A549 (cell line): Measurements from ENCODE around the gene COL2A1. TPM values are rescaled to one million over a fixed set of nuclear protein-coding genes. Genes with fewer than 3 reads are reported as not detected.

Experiments
- ATAC-seq, 2 experiments: fragments of 200-7000 bp in 1 of 2; fragments of >200 bp in 1 of 2; cut with Nextera tagmentation in 1 of 2; cut with Tn5 transposase in 1 of 2; 3 replicates each; pipeline versions ENCODE4 v1.8.0 to v1.9.1; 2018 to 2020; ENCODE audit warnings: mild to moderate bottlenecking in 1 of 2, moderate library complexity in 1 of 2
- CTCF ChIA-PET: fragments of 300-600 bp; sonication (Branson Sonifier 250); formaldehyde crosslinking; extraction: SDS; loops from one replicate; lab custom pipeline; 2021; ENCODE audit warnings: antibody characterized with exemption, inconsistent platforms; lab: Yijun Ruan, JAX
- POLR2A ChIA-PET: fragments of 350-600 bp; formaldehyde crosslinking; extraction: SDS; loops from one replicate; lab custom pipeline; 2021; ENCODE audit warnings: antibody characterized with exemption, inconsistent platforms; lab: Yijun Ruan, JAX
- DNase-seq, 2 experiments: peaks; one replicate each; pipeline versions ENCODE4 v3.0.0 to v3.0.0-alpha.2; 2011 to 2016; ENCODE audit warnings: low read depth in 1 of 2, low spot score in 1 of 2
- FAIRE-seq: peaks from 2 replicates; lab custom pipeline; 2011; peaks lifted over from hg19 to GRCh38; lab: Jason Lieb, UNC
- H3K27ac ChIP-seq, 2 experiments: fragments of >200 bp; sonication (Bioruptor Twin); formaldehyde crosslinking; 3 replicates each; pipeline ENCODE4 v1.5.1; 2016 to 2017
- H3K4me1 ChIP-seq: fragments of >200 bp; sonication (Bioruptor Twin); formaldehyde crosslinking; 3 replicates; pipeline ENCODE4 v1.6.1; 2016
- H3K4me2 ChIP-seq: fragments of >200 bp; sonication (Bioruptor Twin); formaldehyde crosslinking; 3 replicates; pipeline ENCODE4 v1.6.1; 2016
- H3K4me3 ChIP-seq: fragments of >200 bp; sonication (Bioruptor Twin); formaldehyde crosslinking; 3 replicates; pipeline ENCODE4 v1.5.1; 2016
- H3K9me3 ChIP-seq: fragments of >200 bp; sonication (Bioruptor Twin); formaldehyde crosslinking; 3 replicates; pipeline ENCODE4 v1.6.1; 2016
- BHLHE40 ChIP-seq: IDR thresholded peaks from 2 replicates; pipeline ENCODE4 v1.6.1; 2012; ENCODE audit warnings: low read depth, low read length, inconsistent platforms
- CBX2 ChIP-seq: fragments of 200-600 bp; sonication (generic); IDR thresholded peaks from 2 replicates; pipeline ENCODE4 v1.6.1; 2016; ENCODE audit warnings: low read depth, mild to moderate bottlenecking, borderline replicate concordance
- CHD2 ChIP-seq: fragments of 150-350 bp; IDR thresholded peaks from 2 replicates; pipeline ENCODE4 v1.6.1; 2014; ENCODE audit warnings: low read length; ENCODE audit not compliant: partially characterized antibody
- CHD4 ChIP-seq: fragments of 200-600 bp; sonication (generic); IDR thresholded peaks from 2 replicates; pipeline ENCODE4 v1.6.1; 2016; ENCODE audit warnings: antibody characterized with exemption, mild to moderate bottlenecking, borderline replicate concordance
- EHF ChIP-seq: fragments of 250-450 bp; sonication (Bioruptor Pico); IDR thresholded peaks from 2 replicates; pipeline ENCODE4 v1.5.0; 2020; ENCODE audit warnings: mild to moderate bottlenecking
- EHMT2 ChIP-seq: fragments of 200-600 bp; sonication (generic); IDR thresholded peaks from 2 replicates; pipeline ENCODE4 v1.6.1; 2016; ENCODE audit warnings: antibody characterized with exemption, low read depth, mild to moderate bottlenecking, moderate library complexity
- EP300 ChIP-seq, 2 experiments: fragments of >200 bp; sonication (Bioruptor Twin); formaldehyde crosslinking; IDR thresholded peaks; 2 replicates in 1 of 2; 3 replicates in 1 of 2; pipeline ENCODE4 v1.6.1; 2016 to 2017
- ESRRA ChIP-seq: fragments of 150-350 bp; IDR thresholded peaks from 2 replicates; pipeline ENCODE4 v1.6.1; 2014; ENCODE audit warnings: mild to moderate bottlenecking, low read length, borderline replicate concordance
- GATA3 ChIP-seq: IDR thresholded peaks from 2 replicates; pipeline ENCODE4 v1.6.1; 2012; ENCODE audit warnings: borderline replicate concordance
- KDM1A ChIP-seq: fragments of 200-600 bp; sonication (generic); IDR thresholded peaks from 2 replicates; pipeline ENCODE4 v1.6.1; 2016; ENCODE audit warnings: low read depth, mild to moderate bottlenecking
- KDM5A ChIP-seq: fragments of 200-600 bp; sonication (generic); IDR thresholded peaks from 2 replicates; pipeline ENCODE4 v1.6.1; 2016; ENCODE audit warnings: antibody characterized with exemption, mild to moderate bottlenecking
- MAZ ChIP-seq: fragments of 150-350 bp; IDR thresholded peaks from 2 replicates; pipeline ENCODE4 v1.6.1; 2014; ENCODE audit warnings: antibody characterized with exemption, low read depth, low read length, borderline replicate concordance
- NR3C1 ChIP-seq: fragments of >200 bp; sonication (Bioruptor Twin); formaldehyde crosslinking; IDR thresholded peaks from 3 replicates; pipeline ENCODE4 v1.6.1; 2017
- RAD21 ChIP-seq, 2 experiments: fragments of >200 bp in 1 of 2; sonication (Bioruptor Twin) in 1 of 2; formaldehyde crosslinking in 1 of 2; IDR thresholded peaks in 1 of 2; conservative IDR thresholded peaks in 1 of 2; 2 replicates in 1 of 2; 3 replicates in 1 of 2; pipeline ENCODE4 v1.6.1; 2012 to 2018; ENCODE audit warnings: inconsistent platforms in 1 of 2
- RCOR1 ChIP-seq: fragments of 150-350 bp; IDR thresholded peaks from 2 replicates; pipeline ENCODE4 v1.6.1; 2014; ENCODE audit warnings: antibody characterized with exemption, low read length, low read depth
- RFX5 ChIP-seq: fragments of 450-650 bp; IDR thresholded peaks from 2 replicates; pipeline ENCODE4 v1.7.1; 2014; ENCODE audit warnings: antibody characterized with exemption, mild to moderate bottlenecking, moderate library complexity
- SREBF2 ChIP-seq: fragments of 450-650 bp; IDR thresholded peaks from 2 replicates; pipeline ENCODE4 v1.6.1; 2014; ENCODE audit warnings: mild to moderate bottlenecking, moderate library complexity
- ZFP36 ChIP-seq: fragments of 450-650 bp; IDR thresholded peaks from 2 replicates; pipeline ENCODE4 v1.6.1; 2014; ENCODE audit warnings: borderline replicate concordance; ENCODE audit not compliant: partially characterized antibody
- WGBS: methylation state at CpG from one replicate; pipeline ENCODE4 v1.1.6; 2017; ENCODE audit errors: missing lambda C conversion rate; 5-methylcytosine and 5-hydroxymethylcytosine counted together
- polyA plus RNA-seq, 4 experiments: library from polyadenylated mRNA; depleted of rRNA in 3 of 4; stranded (reverse); fragments of >200 nt; fragmentation: RNase III in 1 of 4; extraction: RNeasy Plus Mini Kit Qiagen cat#74134 plus additional on column Dnase treatment in 1 of 4; gene quantifications; 2 replicates in 3 of 4; 3 replicates in 1 of 4; pipeline ENCODE4 v1.2.3, GENCODE V29; 2011 to 2017
- TF ChIP-seq, protein P1 (sequence below): fragments of 450-650 bp; IDR thresholded peaks from 2 replicates; pipeline ENCODE4 v1.6.1; 2014; ENCODE audit warnings: antibody characterized with exemption
- TF ChIP-seq, protein P2 (sequence below): IDR thresholded peaks from 2 replicates; pipeline ENCODE4 v1.6.1; 2012; ENCODE audit warnings: low read depth, borderline replicate concordance
- TF ChIP-seq, protein P3 (sequence below): fragments of >200 bp; sonication (Bioruptor Twin); formaldehyde crosslinking; IDR thresholded peaks from 3 replicates; pipeline ENCODE4 v1.6.1; 2016
- TF ChIP-seq, protein P4 (sequence below): fragments of 150-350 bp; IDR thresholded peaks from 2 replicates; pipeline ENCODE4 v1.6.1; 2014; ENCODE audit warnings: low read depth, mild to moderate bottlenecking, low read length
- TF ChIP-seq, protein P5 (sequence below): fragments of 200-600 bp; sonication (generic); IDR thresholded peaks from 2 replicates; pipeline ENCODE4 v1.6.1; 2016; ENCODE audit warnings: antibody characterized with exemption, mild to moderate bottlenecking, moderate library complexity

COL2A1 gene
- polyA plus RNA-seq, 2 of the 4 experiments (the other 2 are of a cell fraction) = 0.01 TPM; not detected in 1

DNA sequence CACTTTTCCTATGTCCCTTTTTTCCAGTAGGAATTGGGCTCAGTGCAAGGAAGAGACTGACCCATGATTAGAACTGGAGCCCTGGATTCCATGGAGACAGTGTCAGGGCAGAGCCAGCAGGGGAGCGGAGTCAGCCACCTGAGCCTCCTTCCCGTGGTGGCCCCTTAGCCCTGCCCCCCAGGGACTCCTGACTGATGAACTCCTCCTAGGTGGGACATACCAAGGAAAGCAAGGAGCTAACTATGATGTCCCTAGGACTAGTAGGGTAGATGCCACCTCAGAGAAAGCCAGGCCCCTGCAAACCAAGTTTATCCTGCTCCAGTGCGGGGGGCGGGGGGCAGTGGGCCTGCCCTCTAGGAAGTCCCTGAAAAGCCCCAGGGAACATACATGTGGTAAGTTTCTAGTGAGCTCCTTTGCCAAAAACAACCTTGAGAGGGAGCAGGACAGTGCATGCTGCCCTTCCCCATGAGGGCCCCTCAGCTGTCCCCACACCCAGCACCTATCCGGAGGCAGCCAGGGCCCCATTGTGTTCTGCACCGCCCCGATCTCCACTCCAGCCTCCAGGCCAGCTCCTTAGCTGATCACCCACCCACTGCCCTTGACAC lies 6.2 kb upstream of the COL2A1 start:
- FAIRE-seq = no peak
- no peaks in the 10 kb centered on the region for H3K4me1 ChIP-seq
- DNase-seq = no peak
- no peak overlapping the region for H3K27ac ChIP-seq
- H3K4me3 ChIP-seq = no peak overlapping the region
- ChIA-PET CTCF (interaction anchor here (1.0 to 1.4 kb wide), 3 partner anchors 8 to 608 kb away, joined by 3 to 4 read pairs (median 4); no protein-coding TSS in a partner anchor), POLR2A (no interaction called here)
- no peak overlapping the region for H3K4me2 ChIP-seq
- 54% methylated on average over 5 of the region's 7 CpGs for WGBS
- ATAC-seq = peak; percentile 13 to 27; a peak in 1 of 6 replicates
- no peaks in the 10 kb centered on the region for H3K9me3 ChIP-seq
- TF ChIP-seq, protein P1, sequence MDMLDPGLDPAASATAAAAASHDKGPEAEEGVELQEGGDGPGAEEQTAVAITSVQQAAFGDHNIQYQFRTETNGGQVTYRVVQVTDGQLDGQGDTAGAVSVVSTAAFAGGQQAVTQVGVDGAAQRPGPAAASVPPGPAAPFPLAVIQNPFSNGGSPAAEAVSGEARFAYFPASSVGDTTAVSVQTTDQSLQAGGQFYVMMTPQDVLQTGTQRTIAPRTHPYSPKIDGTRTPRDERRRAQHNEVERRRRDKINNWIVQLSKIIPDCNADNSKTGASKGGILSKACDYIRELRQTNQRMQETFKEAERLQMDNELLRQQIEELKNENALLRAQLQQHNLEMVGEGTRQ = no peak
- TF ChIP-seq ESRRA (no peak), EP300 (IDR thresholded peaks at IDR 0.05) (no peak), BHLHE40 (no peak), MAZ (no peak), SREBF2 (no peak), KDM5A (no peak)

DNA sequence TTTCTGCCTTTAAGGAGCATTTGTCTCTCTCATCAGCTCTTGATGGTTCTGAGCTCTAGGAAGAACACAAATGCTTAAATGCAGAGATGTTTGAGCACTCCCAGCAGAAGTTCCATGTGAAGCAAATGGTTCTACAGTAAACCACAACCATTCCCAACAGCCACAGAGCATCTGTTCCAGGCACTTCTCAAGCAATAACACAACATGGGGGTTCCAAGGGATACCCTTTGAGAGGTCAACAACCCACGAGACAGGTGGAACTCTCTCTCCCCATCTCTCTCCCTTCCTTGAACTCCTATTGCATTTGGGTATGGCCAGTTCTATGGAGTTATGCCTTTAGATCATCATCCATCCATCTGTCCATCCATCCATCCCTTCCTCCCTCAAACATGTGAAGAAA lies 5.2 kb upstream of the COL2A1 start:
- 0% methylated on average over 1 of the region's 1 CpG for WGBS
- Histone ChIP-seq H3K4me1 (peaks cover 1% of the 10 kb centered on the region; the same call in 2 of the 3 replicates), H3K4me2 (no peak overlapping the region), H3K4me3 (no peak overlapping the region), H3K27ac (no peak overlapping the region), H3K9me3 (no peaks in the 10 kb centered on the region)
- no peak for FAIRE-seq
- no peak for ATAC-seq
- ChIA-PET CTCF (interaction anchor here (1.4 kb wide), 1 partner anchor 19 kb away, joined by 3 read pairs; no protein-coding TSS in a partner anchor), POLR2A (no interaction called here)
- DNase-seq = no peak
- TF ChIP-seq CHD4 (no peak), CBX2 (no peak), KDM1A (no peak), CHD2 (no peak), RAD21 (conservative IDR thresholded peaks at IDR 0.05 in 1 of 2, IDR thresholded peaks at IDR 0.05 in 1 of 2) (no peak), NR3C1 (no peak), GATA3 (no peak), SREBF2 (no peak), RCOR1 (no peak), RFX5 (no peak), EHF (no peak)
- TF ChIP-seq, protein P2, sequence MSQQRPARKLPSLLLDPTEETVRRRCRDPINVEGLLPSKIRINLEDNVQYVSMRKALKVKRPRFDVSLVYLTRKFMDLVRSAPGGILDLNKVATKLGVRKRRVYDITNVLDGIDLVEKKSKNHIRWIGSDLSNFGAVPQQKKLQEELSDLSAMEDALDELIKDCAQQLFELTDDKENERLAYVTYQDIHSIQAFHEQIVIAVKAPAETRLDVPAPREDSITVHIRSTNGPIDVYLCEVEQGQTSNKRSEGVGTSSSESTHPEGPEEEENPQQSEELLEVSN = no peak
- TF ChIP-seq, protein P3, sequence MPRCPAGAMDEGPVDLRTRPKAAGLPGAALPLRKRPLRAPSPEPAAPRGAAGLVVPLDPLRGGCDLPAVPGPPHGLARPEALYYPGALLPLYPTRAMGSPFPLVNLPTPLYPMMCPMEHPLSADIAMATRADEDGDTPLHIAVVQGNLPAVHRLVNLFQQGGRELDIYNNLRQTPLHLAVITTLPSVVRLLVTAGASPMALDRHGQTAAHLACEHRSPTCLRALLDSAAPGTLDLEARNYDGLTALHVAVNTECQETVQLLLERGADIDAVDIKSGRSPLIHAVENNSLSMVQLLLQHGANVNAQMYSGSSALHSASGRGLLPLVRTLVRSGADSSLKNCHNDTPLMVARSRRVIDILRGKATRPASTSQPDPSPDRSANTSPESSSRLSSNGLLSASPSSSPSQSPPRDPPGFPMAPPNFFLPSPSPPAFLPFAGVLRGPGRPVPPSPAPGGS = no peak
- TF ChIP-seq, protein P4, sequence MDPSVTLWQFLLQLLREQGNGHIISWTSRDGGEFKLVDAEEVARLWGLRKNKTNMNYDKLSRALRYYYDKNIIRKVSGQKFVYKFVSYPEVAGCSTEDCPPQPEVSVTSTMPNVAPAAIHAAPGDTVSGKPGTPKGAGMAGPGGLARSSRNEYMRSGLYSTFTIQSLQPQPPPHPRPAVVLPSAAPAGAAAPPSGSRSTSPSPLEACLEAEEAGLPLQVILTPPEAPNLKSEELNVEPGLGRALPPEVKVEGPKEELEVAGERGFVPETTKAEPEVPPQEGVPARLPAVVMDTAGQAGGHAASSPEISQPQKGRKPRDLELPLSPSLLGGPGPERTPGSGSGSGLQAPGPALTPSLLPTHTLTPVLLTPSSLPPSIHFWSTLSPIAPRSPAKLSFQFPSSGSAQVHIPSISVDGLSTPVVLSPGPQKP = no peak

DNA sequence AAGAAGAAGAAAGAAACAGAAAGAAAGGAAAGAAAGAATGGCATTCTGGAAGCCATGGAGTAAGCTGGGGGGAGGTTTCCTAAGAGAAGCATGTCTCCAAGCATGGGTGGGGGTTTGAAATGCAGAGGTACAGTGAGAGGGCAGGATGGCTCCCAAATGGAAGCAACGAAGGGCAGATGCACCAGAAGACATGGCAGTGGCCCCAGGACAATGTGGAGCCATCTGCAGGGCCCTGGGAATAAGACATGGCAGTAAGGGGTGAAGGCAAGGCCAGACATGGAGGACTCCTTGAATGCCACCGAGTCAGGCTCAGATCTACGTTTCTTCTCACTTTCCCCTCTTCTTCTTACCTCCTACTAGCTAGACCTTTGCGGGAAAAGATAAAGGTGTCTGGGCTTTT lies 4.7 kb upstream of the COL2A1 start:
- ATAC-seq = peak in 1 of 2 experiments; percentile 39; a peak in 3 of 6 replicates
- POLR2A ChIA-PET = no interaction called here

More for the DNA sequence above, 4.7 kb upstream of the COL2A1 start:
- H3K4me2 ChIP-seq = no peak overlapping the region
- 46% methylated on average over 4 of the region's 4 CpGs for WGBS
- no peak overlapping the region for H3K4me3 ChIP-seq
- no peak overlapping the region for H3K27ac ChIP-seq
- FAIRE-seq (no peak), DNase-seq (no peak)
- CTCF ChIA-PET = interaction anchor here (1.4 kb wide), 1 partner anchor 18 kb away, joined by 3 read pairs; no protein-coding TSS in a partner anchor
- TF ChIP-seq RFX5 (no peak), EHMT2 (no peak), ZFP36 (no peak)
- TF ChIP-seq, protein P5, sequence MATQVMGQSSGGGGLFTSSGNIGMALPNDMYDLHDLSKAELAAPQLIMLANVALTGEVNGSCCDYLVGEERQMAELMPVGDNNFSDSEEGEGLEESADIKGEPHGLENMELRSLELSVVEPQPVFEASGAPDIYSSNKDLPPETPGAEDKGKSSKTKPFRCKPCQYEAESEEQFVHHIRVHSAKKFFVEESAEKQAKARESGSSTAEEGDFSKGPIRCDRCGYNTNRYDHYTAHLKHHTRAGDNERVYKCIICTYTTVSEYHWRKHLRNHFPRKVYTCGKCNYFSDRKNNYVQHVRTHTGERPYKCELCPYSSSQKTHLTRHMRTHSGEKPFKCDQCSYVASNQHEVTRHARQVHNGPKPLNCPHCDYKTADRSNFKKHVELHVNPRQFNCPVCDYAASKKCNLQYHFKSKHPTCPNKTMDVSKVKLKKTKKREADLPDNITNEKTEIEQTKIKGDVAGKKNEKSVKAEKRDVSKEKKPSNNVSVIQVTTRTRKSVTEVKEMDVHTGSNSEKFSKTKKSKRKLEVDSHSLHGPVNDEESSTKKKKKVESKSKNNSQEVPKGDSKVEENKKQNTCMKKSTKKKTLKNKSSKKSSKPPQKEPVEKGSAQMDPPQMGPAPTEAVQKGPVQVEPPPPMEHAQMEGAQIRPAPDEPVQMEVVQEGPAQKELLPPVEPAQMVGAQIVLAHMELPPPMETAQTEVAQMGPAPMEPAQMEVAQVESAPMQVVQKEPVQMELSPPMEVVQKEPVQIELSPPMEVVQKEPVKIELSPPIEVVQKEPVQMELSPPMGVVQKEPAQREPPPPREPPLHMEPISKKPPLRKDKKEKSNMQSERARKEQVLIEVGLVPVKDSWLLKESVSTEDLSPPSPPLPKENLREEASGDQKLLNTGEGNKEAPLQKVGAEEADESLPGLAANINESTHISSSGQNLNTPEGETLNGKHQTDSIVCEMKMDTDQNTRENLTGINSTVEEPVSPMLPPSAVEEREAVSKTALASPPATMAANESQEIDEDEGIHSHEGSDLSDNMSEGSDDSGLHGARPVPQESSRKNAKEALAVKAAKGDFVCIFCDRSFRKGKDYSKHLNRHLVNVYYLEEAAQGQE = no peak
- peaks cover 7% of the 10 kb centered on the region for H3K4me1 ChIP-seq
- H3K9me3 ChIP-seq = no peaks in the 10 kb centered on the region
